ENCODE measurements around the gene GNG7. TPM values are rescaled to one million over a fixed set of nuclear protein-coding genes. Genes with fewer than 3 reads are reported as not detected.

Gene GNG7
- total RNA-seq, 4 donors from 2014 or later: 0.57 to 3.8 (median 1.6) TPM

DNA sequence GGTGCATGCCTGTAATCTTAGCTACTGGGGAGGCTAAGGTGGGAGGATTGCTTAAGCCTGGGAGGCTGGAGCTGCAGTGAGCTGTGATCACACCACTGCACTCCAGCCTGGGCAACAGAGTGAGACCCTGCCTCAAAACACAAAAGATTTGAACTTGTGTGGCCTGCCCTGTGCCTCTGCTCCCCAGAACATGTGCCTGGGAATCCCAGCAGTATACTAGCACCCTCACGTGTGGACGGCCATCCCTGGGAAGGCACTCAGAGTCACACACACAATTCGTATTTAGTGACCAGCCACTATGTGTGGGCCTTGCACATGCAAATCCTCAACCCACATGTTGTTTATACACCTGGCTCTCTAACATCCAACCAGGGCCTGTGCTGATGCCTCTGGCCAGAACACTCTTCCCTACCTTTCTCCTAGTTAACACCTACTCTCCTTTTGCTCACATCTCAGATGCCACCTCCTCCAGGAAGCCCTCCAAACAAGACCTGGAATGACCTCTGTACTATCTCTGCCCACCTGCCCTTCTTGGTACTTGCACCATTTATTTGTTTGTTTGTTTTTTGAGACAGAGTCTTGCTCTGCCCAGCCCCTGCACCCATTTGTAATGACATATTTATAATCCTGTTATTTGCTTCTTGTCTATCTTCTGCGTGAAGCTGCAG is 218.9 kb downstream of the GNG7 start:
- no peak overlapping the region for H3K4me3 ChIP-seq
- intact Hi-C loops (cut with DNase I): no loop called here
- no peak overlapping the region for H3K27ac ChIP-seq
- DNase-seq: no peak
- H3K9me3 ChIP-seq: peaks cover 0 to 10% (median 9%) of the 10 kb centered on the region in 3 donors
- H3K4me1 ChIP-seq: peaks cover 14 to 29% (median 18%) of the 10 kb centered on the region in 3 donors
- H3K27me3 ChIP-seq: peaks cover 0 to 7% (median 0%) of the 10 kb centered on the region in 4 donors
- WGBS, 2 donors: 83 to 91% methylated on average over 3 to 4 of the region's 4 CpGs
- TF ChIP-seq POLR2A (IDR thresholded peaks at IDR 0.05): no peak
- TF ChIP-seq, protein P1, sequence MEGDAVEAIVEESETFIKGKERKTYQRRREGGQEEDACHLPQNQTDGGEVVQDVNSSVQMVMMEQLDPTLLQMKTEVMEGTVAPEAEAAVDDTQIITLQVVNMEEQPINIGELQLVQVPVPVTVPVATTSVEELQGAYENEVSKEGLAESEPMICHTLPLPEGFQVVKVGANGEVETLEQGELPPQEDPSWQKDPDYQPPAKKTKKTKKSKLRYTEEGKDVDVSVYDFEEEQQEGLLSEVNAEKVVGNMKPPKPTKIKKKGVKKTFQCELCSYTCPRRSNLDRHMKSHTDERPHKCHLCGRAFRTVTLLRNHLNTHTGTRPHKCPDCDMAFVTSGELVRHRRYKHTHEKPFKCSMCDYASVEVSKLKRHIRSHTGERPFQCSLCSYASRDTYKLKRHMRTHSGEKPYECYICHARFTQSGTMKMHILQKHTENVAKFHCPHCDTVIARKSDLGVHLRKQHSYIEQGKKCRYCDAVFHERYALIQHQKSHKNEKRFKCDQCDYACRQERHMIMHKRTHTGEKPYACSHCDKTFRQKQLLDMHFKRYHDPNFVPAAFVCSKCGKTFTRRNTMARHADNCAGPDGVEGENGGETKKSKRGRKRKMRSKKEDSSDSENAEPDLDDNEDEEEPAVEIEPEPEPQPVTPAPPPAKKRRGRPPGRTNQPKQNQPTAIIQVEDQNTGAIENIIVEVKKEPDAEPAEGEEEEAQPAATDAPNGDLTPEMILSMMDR (IDR thresholded peaks at IDR 0.05): no peak
- H3K36me3 ChIP-seq: no peaks in the 10 kb centered on the region

DNA sequence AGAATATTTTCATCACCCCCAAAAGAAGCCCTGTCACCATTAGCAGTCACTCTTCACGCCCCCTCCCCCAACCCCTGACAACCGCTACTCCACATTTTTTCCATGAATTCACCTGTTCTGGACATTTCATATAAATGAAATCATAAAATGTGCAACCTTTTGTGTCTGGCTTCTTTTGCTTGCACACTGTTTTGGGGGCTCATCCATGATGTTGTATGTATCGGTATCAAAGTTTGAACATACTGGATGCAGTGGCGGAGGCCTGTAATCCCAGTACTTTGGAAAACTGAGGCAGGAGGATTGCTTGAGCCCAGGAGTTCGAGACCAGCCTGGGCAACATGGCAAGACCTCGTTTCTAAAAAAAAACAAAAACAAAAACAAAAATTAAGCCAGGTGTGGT is 219.4 kb downstream of the GNG7 start:
- no peak overlapping the region for H3K4me3 ChIP-seq
- 75 to 85% methylated on average over 6 of the region's 6 CpGs for WGBS, 2 donors
- H3K9me3 ChIP-seq: peaks cover 0 to 10% (median 9%) of the 10 kb centered on the region in 3 donors
- H3K4me1 ChIP-seq: peaks cover 10 to 29% (median 18%) of the 10 kb centered on the region in 3 donors
- H3K27ac ChIP-seq: no peak overlapping the region
- TF ChIP-seq, protein P1 (IDR thresholded peaks at IDR 0.05): no peak
- TF ChIP-seq POLR2A (IDR thresholded peaks at IDR 0.05): no peak
- no peak for DNase-seq
- H3K36me3 ChIP-seq: no peaks in the 10 kb centered on the region
- intact Hi-C loops (cut with DNase I): no loop called here
- peaks cover 0 to 2% (median 0%) of the 10 kb centered on the region in 4 donors for H3K27me3 ChIP-seq

DNA sequence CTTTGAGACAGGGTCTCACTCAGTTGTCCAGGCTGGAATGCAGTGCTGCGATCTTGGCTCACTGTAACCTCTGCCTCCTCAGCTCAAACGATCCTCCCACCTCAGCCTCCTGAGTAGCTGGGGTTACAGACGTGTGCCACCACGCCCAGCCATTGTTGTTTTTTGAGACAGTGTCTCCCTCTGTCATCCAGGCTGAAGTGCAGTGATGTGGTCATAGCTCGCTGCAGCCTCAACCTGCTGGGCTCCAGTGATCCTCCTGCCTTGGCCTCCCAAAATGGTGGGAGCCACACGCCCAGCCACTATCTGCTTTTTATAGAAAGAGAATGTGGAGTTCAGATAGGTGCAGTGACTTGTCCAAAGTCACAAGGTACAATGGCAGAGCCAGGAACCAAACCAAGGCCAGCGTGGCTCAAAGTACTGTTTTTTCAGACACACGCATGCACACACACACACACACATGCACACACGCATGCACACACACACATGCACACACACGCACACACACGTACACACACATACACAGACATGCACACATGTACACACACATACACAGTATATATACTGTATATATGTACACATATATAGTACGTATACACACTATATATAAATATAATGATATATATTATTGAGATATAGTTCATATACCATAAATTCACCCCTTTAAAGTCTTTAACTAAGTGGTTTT is 220.0 kb downstream of the GNG7 start:
- Histone ChIP-seq H3K4me1 (peaks cover 14 to 31% (median 22%) of the 10 kb centered on the region in 3 donors), H3K27ac (no peak overlapping the region), H3K9me3 (peaks cover 0 to 10% (median 9%) of the 10 kb centered on the region in 3 donors), H3K27me3 (no peaks in the 10 kb centered on the region), H3K4me3 (no peak overlapping the region), H3K36me3 (peaks cover 0 to 5% (median 0%) of the 10 kb centered on the region in 3 donors)
- DNase-seq: no peak
- TF ChIP-seq, protein P1 (IDR thresholded peaks at IDR 0.05): no peak
- no peak for TF ChIP-seq POLR2A (IDR thresholded peaks at IDR 0.05)
- 65 to 75% methylated on average over 11 of the region's 12 CpGs for WGBS, 2 donors
- intact Hi-C loops (cut with DNase I): no loop called here

DNA sequence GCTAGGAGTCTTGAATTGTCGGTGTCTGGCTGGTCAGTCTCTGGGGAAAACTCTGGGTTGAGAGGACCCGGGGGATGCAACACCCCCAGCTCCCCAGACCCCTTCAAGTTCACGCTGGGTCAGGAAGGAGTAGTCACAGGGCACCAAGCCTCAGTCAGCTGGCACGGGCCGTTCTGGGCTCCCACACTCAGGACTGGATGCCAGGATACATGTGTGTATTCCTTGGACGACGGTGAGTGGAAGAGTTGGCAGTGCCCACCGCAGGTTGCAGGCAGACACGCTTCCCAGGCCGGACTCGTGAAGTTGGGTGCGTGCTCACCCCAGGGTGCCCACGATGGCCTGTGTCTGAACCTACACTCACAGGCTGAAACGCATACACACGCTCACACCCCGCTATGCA is 221.0 kb downstream of the GNG7 start:
- 86 to 96% methylated on average over 3 to 11 of the region's 16 CpGs for WGBS, 2 donors
- Histone ChIP-seq H3K27ac (no peak overlapping the region), H3K27me3 (no peaks in the 10 kb centered on the region), H3K9me3 (peaks cover 0 to 10% (median 9%) of the 10 kb centered on the region in 3 donors), H3K36me3 (peaks cover 0 to 10% (median 0%) of the 10 kb centered on the region in 3 donors), H3K4me3 (no peak overlapping the region), H3K4me1 (peaks cover 18 to 41% (median 24%) of the 10 kb centered on the region in 3 donors)
- DNase-seq: no peak
- TF ChIP-seq, protein P1 (IDR thresholded peaks at IDR 0.05): no peak
- no peak for TF ChIP-seq POLR2A (IDR thresholded peaks at IDR 0.05)
- intact Hi-C loops (cut with DNase I): no loop called here
